BLaER1 (cell line): ENCODE results near the gene S100A11.

Experiments
- H3K27ac ChIP-seq: shearing (Covaris generic); formaldehyde crosslinking; 2 replicates; pipeline ENCODE4 v1.8.1; 2022
- H3K27me3 ChIP-seq: shearing (Covaris generic); formaldehyde crosslinking; 2 replicates; pipeline ENCODE4 v1.8.1; 2022
- H3K36me3 ChIP-seq: shearing (Covaris generic); formaldehyde crosslinking; 2 replicates; pipeline ENCODE4 v1.8.1; 2022
- H3K4me1 ChIP-seq: shearing (Covaris generic); formaldehyde crosslinking; 2 replicates; pipeline ENCODE4 v1.8.1; 2022
- H3K4me2 ChIP-seq: shearing (Covaris generic); formaldehyde crosslinking; 2 replicates; pipeline ENCODE4 v1.8.1; 2022
- H3K4me3 ChIP-seq: shearing (Covaris generic); formaldehyde crosslinking; 2 replicates; pipeline ENCODE4 v1.8.1; 2022
- H3K9ac ChIP-seq: shearing (Covaris generic); formaldehyde crosslinking; 2 replicates; pipeline ENCODE4 v1.8.1; 2022
- H3K9me3 ChIP-seq: shearing (Covaris generic); formaldehyde crosslinking; 2 replicates; pipeline ENCODE4 v1.8.1; 2022
- H4K20me1 ChIP-seq: shearing (Covaris generic); formaldehyde crosslinking; 2 replicates; pipeline ENCODE4 v1.8.1; 2022
- Cebpa-rat ChIP-seq: shearing (Covaris generic); IDR thresholded peaks from 2 replicates; pipeline ENCODE4 v1.8.1; 2022

S100A11 gene

GRCh38 chr1:152042030-152042429 lies 5.2 kb upstream of the S100A11 start:
- H3K4me3 ChIP-seq = no peak overlapping the region
- no peaks in the 10 kb centered on the region for H3K9me3 ChIP-seq
- H3K9ac ChIP-seq = no peak overlapping the region
- no peaks in the 10 kb centered on the region for H3K36me3 ChIP-seq
- no peaks in the 10 kb centered on the region for H3K27me3 ChIP-seq
- H3K4me2 ChIP-seq = no peak overlapping the region
- no peak for TF ChIP-seq Cebpa-rat
- no peak overlapping the region for H3K27ac ChIP-seq
- H3K4me1 ChIP-seq = peaks cover 27% of the 10 kb centered on the region
- H4K20me1 ChIP-seq = no peaks in the 10 kb centered on the region

- H3K27me3 ChIP-seq = no peaks in the 10 kb centered on the region
- H4K20me1 ChIP-seq = no peaks in the 10 kb centered on the region
- H3K9me3 ChIP-seq = no peaks in the 10 kb centered on the region
- H3K4me2 ChIP-seq = no peak overlapping the region
- no peak overlapping the region for H3K4me3 ChIP-seq
- no peak overlapping the region for H3K27ac ChIP-seq
- no peaks in the 10 kb centered on the region for H3K36me3 ChIP-seq
- no peak overlapping the region for H3K9ac ChIP-seq
- peaks cover 44% of the 10 kb centered on the region for H3K4me1 ChIP-seq
- TF ChIP-seq Cebpa-rat = no peak
Measured at GRCh38 chr1:152039886-152040285, 3.1 kb upstream of the S100A11 start.

GRCh38 chr1:152039461-152039860 lies 2.7 kb upstream of the S100A11 start:
- no peak for TF ChIP-seq Cebpa-rat
- no peaks in the 10 kb centered on the region for H3K36me3 ChIP-seq
- H3K27ac ChIP-seq = no peak overlapping the region
- no peak overlapping the region for H3K9ac ChIP-seq
- H3K4me2 ChIP-seq = no peak overlapping the region
- no peaks in the 10 kb centered on the region for H3K9me3 ChIP-seq
- H4K20me1 ChIP-seq = no peaks in the 10 kb centered on the region
- no peaks in the 10 kb centered on the region for H3K27me3 ChIP-seq
- H3K4me3 ChIP-seq = no peak overlapping the region
- H3K4me1 ChIP-seq = peaks cover 44% of the 10 kb centered on the region

- H3K9ac ChIP-seq = no peak overlapping the region
- H3K36me3 ChIP-seq = no peaks in the 10 kb centered on the region
- no peaks in the 10 kb centered on the region for H3K27me3 ChIP-seq
- no peaks in the 10 kb centered on the region for H3K9me3 ChIP-seq
- H3K4me1 ChIP-seq = peaks cover 46% of the 10 kb centered on the region
- no peak overlapping the region for H3K4me3 ChIP-seq
- H3K4me2 ChIP-seq = no peak overlapping the region
- no peak for TF ChIP-seq Cebpa-rat
- H4K20me1 ChIP-seq = no peaks in the 10 kb centered on the region
- H3K27ac ChIP-seq = no peak overlapping the region
Measured at GRCh38 chr1:152038871-152039270, 2.1 kb upstream of the S100A11 start.

GRCh38 chr1:152035539-152036266 lies 1.1 kb downstream of the S100A11 start:
- Histone ChIP-seq H3K4me1 (peaks cover 51% of the 10 kb centered on the region), H4K20me1 (no peaks in the 10 kb centered on the region), H3K36me3 (peaks cover 19% of the 10 kb centered on the region), H3K4me2 (peak overlapping the region; percentile 98), H3K9me3 (no peaks in the 10 kb centered on the region), H3K27ac (peak overlapping the region; percentile 74), H3K27me3 (no peaks in the 10 kb centered on the region), H3K4me3 (peak overlapping the region; percentile 69), H3K9ac (peak overlapping the region; percentile 78)
- TF ChIP-seq Cebpa-rat = no peak

- no peaks in the 10 kb centered on the region for H3K27me3 ChIP-seq
- peak overlapping the region; percentile 98 for H3K4me2 ChIP-seq
- H3K4me3 ChIP-seq = peak overlapping the region; percentile 69; the same call in 1 of the 2 replicates
- H3K9ac ChIP-seq = peak overlapping the region; percentile 48
- H3K9me3 ChIP-seq = no peaks in the 10 kb centered on the region
- H4K20me1 ChIP-seq = no peaks in the 10 kb centered on the region
- peaks cover 51% of the 10 kb centered on the region for H3K4me1 ChIP-seq
- TF ChIP-seq Cebpa-rat = no peak
- peak overlapping the region; percentile 74 for H3K27ac ChIP-seq
- H3K36me3 ChIP-seq = peaks cover 19% of the 10 kb centered on the region
Measured at GRCh38 chr1:152034654-152035538, 1.9 kb downstream of the S100A11 start.

- Histone ChIP-seq H3K27ac (peak overlapping the region; percentile 74), H4K20me1 (no peaks in the 10 kb centered on the region), H3K4me2 (peak overlapping the region; percentile 98), H3K9ac (no peak overlapping the region), H3K4me3 (no peak overlapping the region), H3K4me1 (peaks cover 51% of the 10 kb centered on the region), H3K27me3 (no peaks in the 10 kb centered on the region), H3K9me3 (no peaks in the 10 kb centered on the region), H3K36me3 (peaks cover 19% of the 10 kb centered on the region)
- TF ChIP-seq Cebpa-rat = no peak
Measured at GRCh38 chr1:152034324-152034653, 2.5 kb downstream of the S100A11 start.

GRCh38 chr1:152029929-152030211 lies 6.9 kb downstream of the S100A11 start:
- H3K9me3 ChIP-seq = no peaks in the 10 kb centered on the region
- H4K20me1 ChIP-seq = no peaks in the 10 kb centered on the region
- H3K4me1 ChIP-seq = peaks cover 19% of the 10 kb centered on the region
- no peaks in the 10 kb centered on the region for H3K27me3 ChIP-seq
- no peak overlapping the region for H3K27ac ChIP-seq
- no peak overlapping the region for H3K9ac ChIP-seq
- no peak overlapping the region for H3K4me3 ChIP-seq
- TF ChIP-seq Cebpa-rat = no peak
- H3K4me2 ChIP-seq = no peak overlapping the region
- H3K36me3 ChIP-seq = peaks cover 19% of the 10 kb centered on the region

GRCh38 chr1:152029144-152029928 lies 7.5 kb downstream of the S100A11 start:
- H3K36me3 ChIP-seq = peaks cover 19% of the 10 kb centered on the region
- no peak overlapping the region for H3K4me3 ChIP-seq
- H3K9me3 ChIP-seq = no peaks in the 10 kb centered on the region
- H3K9ac ChIP-seq = no peak overlapping the region
- H3K4me2 ChIP-seq = no peak overlapping the region
- no peaks in the 10 kb centered on the region for H3K27me3 ChIP-seq
- no peak overlapping the region for H3K27ac ChIP-seq
- peaks cover 14% of the 10 kb centered on the region for H3K4me1 ChIP-seq
- no peaks in the 10 kb centered on the region for H4K20me1 ChIP-seq
- TF ChIP-seq Cebpa-rat = no peak
